Measurements from ENCODE around the gene TRIM27. TPM values are rescaled to one million over a fixed set of nuclear protein-coding genes. Genes with fewer than 3 reads are reported as not detected.
A peak's percentile ranks its signal among the peaks of the same experiment; 100 is the strongest.

The TRIM27 gene
- total and polyA plus RNA-seq, 3 experiments from 2014 or later, result 61.6 to 69.2 (median 67.7) TPM

DNA sequence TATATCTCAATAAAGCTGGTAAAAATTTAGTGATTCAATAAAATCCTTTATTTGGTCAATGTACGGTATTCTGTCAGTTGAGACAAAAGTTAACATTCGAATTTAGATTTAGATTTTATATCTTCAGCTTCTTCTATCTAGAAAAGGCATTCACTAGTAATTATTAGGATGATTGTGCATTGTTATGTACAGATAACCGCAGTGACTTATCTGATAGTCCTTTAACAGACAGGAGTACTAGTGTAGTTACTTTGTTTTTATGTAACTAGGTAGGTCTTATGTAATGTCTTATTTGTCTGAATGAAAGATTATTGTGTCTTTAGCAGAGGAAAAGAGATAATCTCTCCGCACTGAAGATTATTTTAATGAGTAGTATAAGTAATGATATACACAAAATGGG is 31.3 kb downstream of the TRIM27 start:
- ChIA-PET CTCF (interaction anchor here (2.1 to 2.2 kb wide), 2 partner anchors 29 to 54 kb away, joined by 5 read pairs; no protein-coding TSS in a partner anchor), POLR2A (interaction anchor here (0.6 kb wide), 1 partner anchor 1002 kb away, joined by 11 read pairs; a partner anchor contains a TSS)
- Histone ChIP-seq H3K27ac (ENCODE audit: low read depth, low read length) (peak overlapping the region; percentile 54), H3K27me3 (ENCODE audit: insufficient read depth, low read length, poor library complexity, severe bottlenecking) (no peaks in the 10 kb centered on the region), H3K4me3 (ENCODE audit: low read length) (no peak overlapping the region), H3K36me3 (ENCODE audit: insufficient read depth, low read length) (no peaks in the 10 kb centered on the region), H3K4me1 (ENCODE audit: insufficient read depth, low read length) (peaks cover 4% of the 10 kb centered on the region), H3K9me3 (ENCODE audit: low read length) (no peaks in the 10 kb centered on the region)
- no peak overlapping the region for H3K4me3 Mint-ChIP-seq
- no peak for DNase-seq
- peaks cover 0 to 5% (median 4%) of the 10 kb centered on the region in 5 donors for H3K9me3 Mint-ChIP-seq
- H3K27me3 Mint-ChIP-seq, result peaks cover 3 to 10% of the 10 kb centered on the region in 2 donors
- peaks cover 0 to 15% (median 0%) of the 10 kb centered on the region in 3 donors for H3K36me3 Mint-ChIP-seq
- H3K4me1 Mint-ChIP-seq, result peaks cover 10 to 17% (median 13%) of the 10 kb centered on the region in 3 donors
- H3K27ac Mint-ChIP-seq, result no peak overlapping the region

DNA sequence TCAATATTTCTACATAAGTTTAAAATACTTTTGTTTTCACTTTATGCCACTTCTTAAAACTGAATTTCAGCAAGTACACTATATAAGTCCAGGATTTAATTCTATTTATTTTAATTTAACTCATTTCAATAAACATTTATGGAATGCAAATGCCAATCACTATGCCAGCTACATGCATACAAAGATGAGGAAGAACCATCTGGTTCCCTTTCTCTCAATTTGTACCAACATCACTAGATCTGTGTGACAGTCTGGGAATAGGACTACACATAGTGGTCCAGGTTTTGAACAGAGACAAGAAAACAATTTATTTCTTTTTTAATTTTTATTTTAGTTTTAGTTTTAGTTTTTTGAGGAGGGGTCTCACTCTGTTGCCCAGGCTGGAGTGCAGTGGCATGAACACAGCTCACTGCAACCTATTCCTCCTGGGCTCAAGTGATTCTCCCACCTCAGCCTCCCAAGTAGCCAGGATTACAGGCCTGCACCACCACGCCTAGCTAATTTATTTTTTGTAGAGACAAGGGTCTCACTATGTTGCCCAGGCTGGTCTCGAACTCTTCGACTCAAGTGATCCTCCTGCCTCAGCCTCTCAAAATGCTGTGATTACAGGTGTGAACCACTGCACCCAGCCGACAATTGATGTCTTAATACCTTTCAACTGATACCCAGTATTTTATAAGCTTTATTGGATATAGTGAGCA is 35.8 kb downstream of the TRIM27 start:
- Histone ChIP-seq H3K27me3 (ENCODE audit: insufficient read depth, low read length, poor library complexity, severe bottlenecking) (no peaks in the 10 kb centered on the region), H3K27ac (ENCODE audit: low read depth, low read length) (no peak overlapping the region), H3K9me3 (ENCODE audit: low read length) (peaks cover 8% of the 10 kb centered on the region), H3K4me3 (ENCODE audit: low read length) (no peak overlapping the region), H3K36me3 (ENCODE audit: insufficient read depth, low read length) (no peaks in the 10 kb centered on the region), H3K4me1 (ENCODE audit: insufficient read depth, low read length) (peaks cover 27% of the 10 kb centered on the region)
- peaks cover 27 to 32% (median 28%) of the 10 kb centered on the region in 3 donors for H3K4me1 Mint-ChIP-seq
- CTCF ChIA-PET, result interaction anchor here (1.5 to 1.9 kb wide), 2 partner anchors 22 to 46 kb away, joined by 3 to 4 read pairs; no protein-coding TSS in a partner anchor
- DNase-seq, result no peak
- peaks cover 0 to 12% (median 6%) of the 10 kb centered on the region in 5 donors for H3K9me3 Mint-ChIP-seq
- H3K4me3 Mint-ChIP-seq, result no peak overlapping the region
- H3K27me3 Mint-ChIP-seq, result peaks cover 0 to 2% of the 10 kb centered on the region in 2 donors
- no peak overlapping the region for H3K27ac Mint-ChIP-seq
- POLR2A ChIA-PET, result interaction anchor here (0.6 to 0.7 kb wide), 2 partner anchors 20 to 36 kb away, joined by 3 to 10 read pairs; partner anchors contain the start of gene TRIM27
- peaks cover 0 to 2% (median 0%) of the 10 kb centered on the region in 3 donors for H3K36me3 Mint-ChIP-seq

DNA sequence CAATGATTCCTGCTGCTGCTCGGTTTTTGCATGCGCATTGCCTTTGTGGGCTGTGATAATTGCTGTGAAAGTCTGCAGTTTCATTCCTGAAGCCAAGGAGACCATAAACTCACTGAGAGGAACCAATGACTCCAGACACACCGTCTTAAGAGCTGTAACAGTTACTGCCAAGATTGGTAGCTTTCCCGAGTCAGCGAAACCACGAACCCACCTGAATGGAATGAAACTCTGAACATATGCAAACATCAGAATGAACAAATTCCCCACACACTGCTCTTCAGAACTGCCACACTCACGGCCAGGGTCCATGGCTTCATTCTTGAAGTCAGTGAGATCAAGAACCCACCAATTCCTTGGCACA is 37.7 kb downstream of the TRIM27 start:
- POLR2A ChIA-PET, result interaction anchor here (1.3 to 2.4 kb wide), 3 partner anchors 10 to 48 kb away, joined by 3 to 32 read pairs (median 8); partner anchors contain the start of gene TRIM27
- Mint-ChIP-seq H3K9me3 (peaks cover 0 to 12% (median 6%) of the 10 kb centered on the region in 5 donors), H3K36me3 (peaks cover 0 to 2% (median 0%) of the 10 kb centered on the region in 3 donors), H3K4me3 (peak overlapping the region in 1 of 7 donors; percentile 67), H3K4me1 (peaks cover 32 to 41% (median 32%) of the 10 kb centered on the region in 3 donors), H3K27me3 (peaks cover under 1 to 2% of the 10 kb centered on the region in 2 donors), H3K27ac (peak overlapping the region in 2 of 8 donors; percentile 35 to 38)
- peaks cover 8% of the 10 kb centered on the region for H3K9me3 ChIP-seq (ENCODE audit: low read length)
- no peak overlapping the region for H3K27ac ChIP-seq (ENCODE audit: low read depth, low read length)
- peak overlapping the region; percentile 16 for H3K4me3 ChIP-seq (ENCODE audit: low read length)
- no peaks in the 10 kb centered on the region for H3K36me3 ChIP-seq (ENCODE audit: insufficient read depth, low read length)
- peaks cover 33% of the 10 kb centered on the region for H3K4me1 ChIP-seq (ENCODE audit: insufficient read depth, low read length)
- CTCF ChIA-PET, result interaction anchor here (2.2 to 3.6 kb wide), 4 partner anchors 11 to 130 kb away, joined by 8 to 27 read pairs (median 24); no protein-coding TSS in a partner anchor
- no peaks in the 10 kb centered on the region for H3K27me3 ChIP-seq (ENCODE audit: insufficient read depth, low read length, poor library complexity, severe bottlenecking)
- DNase-seq, result no peak

DNA sequence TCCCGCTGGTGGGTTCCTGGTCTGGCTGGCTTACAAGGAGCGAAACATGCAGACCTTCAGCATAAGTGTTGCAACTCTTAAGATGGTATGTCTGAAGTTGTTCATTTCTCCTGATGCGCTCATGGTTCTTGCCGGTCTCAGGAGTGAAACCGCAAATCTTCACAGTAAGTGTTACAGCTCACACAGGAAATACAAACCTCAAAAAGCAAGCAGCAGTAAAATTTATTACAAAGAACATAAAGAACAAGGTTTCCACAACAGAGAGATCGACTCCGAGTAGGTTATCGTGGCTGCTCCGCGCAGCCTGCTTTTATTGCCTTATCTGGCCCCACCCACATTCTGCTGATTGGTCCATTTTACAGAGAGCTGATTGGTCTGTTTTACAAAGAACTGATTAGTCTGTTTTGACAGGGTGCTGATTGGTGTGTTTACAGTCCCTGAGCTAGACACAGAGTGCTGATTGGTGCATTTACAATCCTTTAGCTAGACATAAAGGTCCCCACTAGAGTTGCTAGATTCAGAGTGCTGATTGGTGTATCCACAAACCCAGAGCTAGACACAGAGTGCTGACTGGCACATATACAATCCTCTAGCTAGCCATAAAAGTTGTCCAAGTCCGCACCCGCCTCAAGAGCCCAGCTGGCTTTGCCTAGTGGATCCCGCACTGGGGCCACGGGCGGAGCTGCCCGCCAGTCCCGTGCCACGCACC is 39.2 kb downstream of the TRIM27 start:
- peaks cover 0 to 5% (median 2%) of the 10 kb centered on the region in 3 donors for H3K36me3 Mint-ChIP-seq
- Histone ChIP-seq H3K27ac (ENCODE audit: low read depth, low read length) (no peak overlapping the region), H3K4me1 (ENCODE audit: insufficient read depth, low read length) (peaks cover 34% of the 10 kb centered on the region), H3K9me3 (ENCODE audit: low read length) (peaks cover 8% of the 10 kb centered on the region), H3K27me3 (ENCODE audit: insufficient read depth, low read length, poor library complexity, severe bottlenecking) (no peaks in the 10 kb centered on the region), H3K4me3 (ENCODE audit: low read length) (peak overlapping the region; percentile 45), H3K36me3 (ENCODE audit: insufficient read depth, low read length) (no peaks in the 10 kb centered on the region)
- H3K4me1 Mint-ChIP-seq, result peaks cover 35 to 47% (median 38%) of the 10 kb centered on the region in 3 donors
- ChIA-PET POLR2A (interaction anchor here (0.6 to 2.4 kb wide), 7 partner anchors 11 to 1707 kb away, joined by 3 to 32 read pairs (median 8); partner anchors contain the start of gene TRIM27), CTCF (interaction anchor here (0.9 to 3.6 kb wide), 7 partner anchors 12 to 132 kb away, joined by 3 to 27 read pairs (median 8); no protein-coding TSS in a partner anchor)
- peak; percentile 48 to 91 (median 87) for DNase-seq
- H3K9me3 Mint-ChIP-seq, result peaks cover 0 to 12% (median 6%) of the 10 kb centered on the region in 5 donors
- H3K27ac Mint-ChIP-seq, result peak overlapping the region; percentile 43 to 94 (median 88)
- H3K27me3 Mint-ChIP-seq, result peaks cover 6 to 11% of the 10 kb centered on the region in 2 donors
- peak overlapping the region; percentile 47 to 85 (median 80) for H3K4me3 Mint-ChIP-seq

DNA sequence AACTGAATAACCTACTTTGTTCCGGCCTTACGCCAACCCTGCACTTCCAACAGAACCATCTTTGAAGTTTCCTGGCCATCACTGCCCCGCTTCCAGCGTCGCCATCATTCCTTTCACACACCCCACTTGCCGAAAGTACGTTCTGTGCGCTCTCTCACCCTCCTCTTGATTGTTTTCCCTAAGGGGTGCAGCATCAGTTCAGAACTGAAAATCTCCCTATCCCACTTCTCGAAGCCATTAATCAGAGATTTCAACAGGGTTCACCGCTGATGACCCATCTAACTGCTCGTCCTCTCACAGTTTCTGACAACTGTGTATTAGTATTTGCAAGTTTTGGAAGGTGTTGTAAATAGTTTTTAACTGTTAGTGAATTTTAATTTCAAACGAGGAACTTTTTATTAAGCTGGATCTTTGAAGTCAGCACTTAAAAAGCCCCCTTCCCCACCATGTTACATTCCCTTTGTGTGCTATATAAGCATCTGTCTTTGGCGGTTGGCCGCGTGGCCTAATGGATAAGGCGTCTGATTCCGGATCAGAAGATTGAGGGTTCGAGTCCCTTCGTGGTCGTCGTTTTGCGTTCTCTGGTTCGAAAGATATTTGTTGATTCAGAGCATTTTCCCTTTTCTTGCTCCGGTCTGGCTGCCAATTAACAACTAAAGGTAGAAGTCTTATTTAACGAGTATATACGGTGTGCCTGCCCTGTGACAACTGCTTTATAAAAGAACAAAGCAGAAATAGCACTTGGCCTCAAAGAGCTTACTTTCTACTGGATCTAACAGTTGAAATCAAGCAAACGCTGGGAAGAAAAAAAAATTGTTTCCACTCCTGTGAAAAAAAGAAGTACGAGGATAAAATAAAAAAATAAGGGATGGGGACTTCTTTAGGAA is 42.6 kb downstream of the TRIM27 start:
- DNase-seq, result peak in 3 of 5 donors; percentile 23 to 64 (median 55)
- no peak overlapping the region for H3K27ac ChIP-seq (ENCODE audit: low read depth, low read length)
- no peaks in the 10 kb centered on the region for H3K27me3 ChIP-seq (ENCODE audit: insufficient read depth, low read length, poor library complexity, severe bottlenecking)
- Mint-ChIP-seq H3K27ac (peak overlapping the region in 4 of 8 donors; percentile 66 to 87 (median 74)), H3K9me3 (peaks cover 0 to 11% (median 6%) of the 10 kb centered on the region in 5 donors), H3K4me1 (peaks cover 33 to 47% (median 38%) of the 10 kb centered on the region in 3 donors), H3K27me3 (peaks cover 17% of the 10 kb centered on the region in 2 donors), H3K4me3 (peak overlapping the region; percentile 59 to 82 (median 74)), H3K36me3 (peaks cover 0 to 5% (median 2%) of the 10 kb centered on the region in 3 donors)
- ChIA-PET POLR2A (interaction anchor here (1.0 to 1.7 kb wide), 4 partner anchors 14 to 18 kb away, joined by 3 to 12 read pairs (median 5); no protein-coding TSS in a partner anchor), CTCF (interaction anchor here (1.3 to 2.9 kb wide), 2 partner anchors 16 to 43 kb away, joined by 3 to 12 read pairs; no protein-coding TSS in a partner anchor)
- H3K4me1 ChIP-seq (ENCODE audit: insufficient read depth, low read length), result peaks cover 34% of the 10 kb centered on the region
- H3K9me3 ChIP-seq (ENCODE audit: low read length), result peaks cover 8% of the 10 kb centered on the region
- peak overlapping the region; percentile 25 for H3K4me3 ChIP-seq (ENCODE audit: low read length)
- no peaks in the 10 kb centered on the region for H3K36me3 ChIP-seq (ENCODE audit: insufficient read depth, low read length)

DNA sequence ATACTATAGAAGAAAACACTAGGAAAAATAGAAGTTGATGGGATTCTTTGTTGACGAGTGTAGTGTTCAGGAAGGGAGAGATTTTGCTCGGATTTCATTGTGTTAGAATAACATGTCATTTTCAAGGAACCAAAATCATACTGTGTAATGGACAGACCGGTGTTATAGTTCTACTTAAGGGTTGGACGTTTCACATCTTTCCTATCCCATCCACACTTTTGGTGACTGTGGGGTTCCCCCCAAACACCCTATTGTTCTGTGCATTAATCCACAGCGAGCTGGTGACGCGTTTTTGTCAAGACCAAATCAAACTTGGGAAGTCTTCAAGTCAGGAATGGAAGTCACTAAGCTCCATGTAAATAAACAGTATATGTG is 43.3 kb downstream of the TRIM27 start:
- Histone ChIP-seq H3K4me1 (ENCODE audit: insufficient read depth, low read length) (peaks cover 27% of the 10 kb centered on the region), H3K27ac (ENCODE audit: low read depth, low read length) (no peak overlapping the region), H3K9me3 (ENCODE audit: low read length) (peaks cover 3% of the 10 kb centered on the region), H3K36me3 (ENCODE audit: insufficient read depth, low read length) (no peaks in the 10 kb centered on the region), H3K4me3 (ENCODE audit: low read length) (no peak overlapping the region), H3K27me3 (ENCODE audit: insufficient read depth, low read length, poor library complexity, severe bottlenecking) (no peaks in the 10 kb centered on the region)
- no peak for DNase-seq
- H3K27me3 Mint-ChIP-seq, result peaks cover 17 to 20% of the 10 kb centered on the region in 2 donors
- CTCF ChIA-PET, result interaction anchor here (1.3 to 2.9 kb wide), 2 partner anchors 17 to 43 kb away, joined by 3 to 12 read pairs; no protein-coding TSS in a partner anchor
- POLR2A ChIA-PET, result interaction anchor here (1.0 to 1.6 kb wide), 3 partner anchors 15 to 17 kb away, joined by 3 to 7 read pairs (median 3); no protein-coding TSS in a partner anchor
- H3K4me1 Mint-ChIP-seq, result peaks cover 28 to 41% (median 33%) of the 10 kb centered on the region in 3 donors
- H3K36me3 Mint-ChIP-seq, result peaks cover 0 to 5% (median 2%) of the 10 kb centered on the region in 3 donors
- H3K4me3 Mint-ChIP-seq, result peak overlapping the region in 6 of 7 donors; percentile 67 to 82 (median 76)
- H3K9me3 Mint-ChIP-seq, result peaks cover 0 to 8% (median 6%) of the 10 kb centered on the region in 5 donors
- peak overlapping the region in 2 of 8 donors; percentile 66 to 87 for H3K27ac Mint-ChIP-seq
